ENCODE measurements around the gene AGPAT1. TPM values are rescaled to one million over a fixed set of nuclear protein-coding genes. Genes with fewer than 3 reads are reported as not detected.

Gene AGPAT1
- total and polyA plus RNA-seq, 2 of the 8 experiments (the other 6 are each of a cell fraction or from before 2014, with no cell fraction given): 96.0 to 222 TPM

DNA sequence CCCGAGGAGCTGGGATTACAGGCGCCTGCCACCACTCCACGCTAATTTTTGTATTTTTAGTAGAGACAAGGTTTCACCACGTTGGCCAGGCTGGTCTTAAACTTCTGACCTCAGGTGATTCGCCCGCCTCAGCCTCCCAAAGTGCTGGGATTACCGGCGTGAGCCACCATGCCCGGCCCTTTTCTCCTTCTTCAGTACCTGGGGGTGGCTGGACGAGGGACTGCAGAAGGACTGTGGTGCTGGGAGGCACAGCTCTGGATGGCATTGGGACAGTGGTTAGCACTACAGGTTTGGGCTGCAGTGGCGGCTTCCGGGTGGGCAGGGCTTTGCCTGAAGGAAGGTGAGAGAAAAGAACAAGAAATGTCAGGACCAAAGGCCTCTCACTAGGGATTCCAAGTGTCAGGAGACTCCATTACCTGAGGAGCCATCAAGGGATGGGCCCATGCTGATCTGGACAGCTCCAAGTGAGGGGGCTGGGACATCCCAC, 55.3 kb downstream of the AGPAT1 start:
- CTCF ChIA-PET (ENCODE audit: partially characterized antibody): interaction anchor here (1.1 to 6.1 kb wide), 6 partner anchors 9 to 46 kb away, joined by 3 to 76 read pairs (median 26); partner anchors contain the start of genes ATF6B, EGFL8, FKBPL and TNXB

More for the DNA sequence above, 55.3 kb downstream of the AGPAT1 start:
- WGBS, 2 experiments (ENCODE audit: extremely low coverage in 1 of 2, insufficient coverage in 1 of 2, insufficient read length in 1 of 2, insufficient replicate concordance in 2 of 2, low coverage in 1 of 2, low lambda C conversion rate in 2 of 2, missing lambda C conversion rate in 1 of 2): 94% methylated on average over 8 of the region's 12 CpGs; no CpG with 5 or more reads in 1 of the 2 experiments
- H2BK5ac ChIP-seq (ENCODE audit: low read depth, low read length): no peak overlapping the region
- FAIRE-seq (no peak), DNase-seq (ENCODE audit: low read depth in 1 of 2, low spot score in 2 of 2) (no peak)
- no peak for TF ChIP-seq SIRT6 (IDR thresholded peaks at IDR 0.05; ENCODE audit: low read length)
- TF ChIP-seq TCF12 (IDR thresholded peaks at IDR 0.05; ENCODE audit: low read depth, low read length): no peak
- TF ChIP-seq EGR1 (IDR thresholded peaks at IDR 0.05; ENCODE audit: borderline replicate concordance, low read depth, low read length): no peak
- TF ChIP-seq RAD21 (IDR thresholded peaks at IDR 0.05 in 1 of 2, conservative IDR thresholded peaks at IDR 0.05 in 1 of 2; ENCODE audit: low read depth in 2 of 2, low read length in 2 of 2): no peak
- no peak for TF ChIP-seq YY1 (IDR thresholded peaks at IDR 0.05; ENCODE audit: low read depth, low read length)
- no peak for TF ChIP-seq SP4 (IDR thresholded peaks at IDR 0.05; ENCODE audit: low read length)
- no peak for TF ChIP-seq KDM5A (IDR thresholded peaks at IDR 0.05; ENCODE audit: low read length)
- TF ChIP-seq SP1 (IDR thresholded peaks at IDR 0.05; ENCODE audit: low read depth, low read length): no peak
- TF ChIP-seq POLR2AphosphoS5 (IDR thresholded peaks at IDR 0.05; ENCODE audit: low read depth, low read length): no peak
- no peak for TF ChIP-seq RFX5 (IDR thresholded peaks at IDR 0.05; ENCODE audit: borderline replicate concordance, low read depth, low read length)
- TF ChIP-seq EP300 (IDR thresholded peaks at IDR 0.05; ENCODE audit: borderline replicate concordance in 1 of 2, low read depth in 2 of 2, low read length in 2 of 2): no peak
- no peak for TF ChIP-seq TBP (IDR thresholded peaks at IDR 0.05; ENCODE audit: low read depth, low read length)
- TF ChIP-seq TAF1 (IDR thresholded peaks at IDR 0.05; ENCODE audit: low read depth, low read length): no peak
- TF ChIP-seq NANOG (IDR thresholded peaks at IDR 0.05; ENCODE audit: insufficient read depth, low read depth, low read length, poor library complexity, severe bottlenecking): no peak
- H2BK120ac ChIP-seq (replicated peaks; ENCODE audit: low read depth, low read length): no peak overlapping the region
- H3K27ac ChIP-seq (ENCODE audit: low read depth, low read length): no peak overlapping the region
- no peak overlapping the region for H3K14ac ChIP-seq (ENCODE audit: insufficient read length)
- POLR2A ChIA-PET (ENCODE audit: partially characterized antibody): interaction anchor here (1.3 to 1.8 kb wide), 3 partner anchors 10 to 46 kb away, joined by 3 to 4 read pairs (median 3); partner anchors contain the start of gene TNXB
- no peaks in the 10 kb centered on the region for H3K23me2 ChIP-seq (ENCODE audit: low read depth, low read length)
- no peak overlapping the region for H4K8ac ChIP-seq (ENCODE audit: extremely low read depth, insufficient read depth, low read length)
- H3K79me2 ChIP-seq (ENCODE audit: control insufficient read depth in 1 of 2, insufficient read depth in 2 of 2, low read length in 2 of 2): no peaks in the 10 kb centered on the region
- H3K4me1 ChIP-seq (replicated peaks in 1 of 4; ENCODE audit: control insufficient read depth in 3 of 4, insufficient read depth in 4 of 4, low read length in 3 of 4): peaks cover 0 to 2% (median 0%) of the 10 kb centered on the region in 4 experiments; a peak in 1 of 7 replicates
- H3K56ac ChIP-seq (replicated peaks; ENCODE audit: insufficient read length, low read depth, low read length): no peak overlapping the region
- H3K79me1 ChIP-seq (ENCODE audit: low read depth, low read length): no peaks in the 10 kb centered on the region; the same call in 1 of the 2 replicates
- H2BK15ac ChIP-seq (ENCODE audit: low read length): no peak overlapping the region
- H3K9ac ChIP-seq (replicated peaks in 1 of 4; ENCODE audit: extremely low read depth in 1 of 4, low read depth in 3 of 4, low read length in 3 of 4): no peak overlapping the region
- no peak overlapping the region for H3K4me2 ChIP-seq (ENCODE audit: insufficient read depth in 1 of 2, low read depth in 2 of 2, low read length in 2 of 2)
- no peak overlapping the region for H3K4me3 ChIP-seq (ENCODE audit: extremely low read depth in 1 of 4, insufficient read depth in 2 of 4, low read depth in 3 of 4, low read length in 4 of 4)
- H4K20me1 ChIP-seq (replicated peaks in 1 of 2; ENCODE audit: control insufficient read depth in 1 of 2, insufficient read depth in 2 of 2, low read length in 2 of 2): peaks cover 5 to 7% of the 10 kb centered on the region in 2 experiments
- H3K4ac ChIP-seq (replicated peaks; ENCODE audit: insufficient read length, low read depth, low read length): no peak overlapping the region
- H2BK12ac ChIP-seq (ENCODE audit: low read depth, low read length): no peak overlapping the region
- no peak overlapping the region for H4K5ac ChIP-seq (ENCODE audit: insufficient read length, low read depth, low read length)
- H4K91ac ChIP-seq (replicated peaks; ENCODE audit: insufficient read length, low read length): no peak overlapping the region
- no peaks in the 10 kb centered on the region for H3K27me3 ChIP-seq (replicated peaks in 1 of 4; ENCODE audit: control insufficient read depth in 3 of 4, extremely low read depth in 1 of 4, insufficient read depth in 3 of 4, low read length in 3 of 4)
- H3K9me3 ChIP-seq (ENCODE audit: insufficient read depth in 2 of 2, low read depth in 1 of 2, low read length in 1 of 2): no peaks in the 10 kb centered on the region
- H3K36me3 ChIP-seq (ENCODE audit: control insufficient read depth in 2 of 4, insufficient read depth in 4 of 4, low read length in 3 of 4): peaks cover 7 to 37% (median 17%) of the 10 kb centered on the region in 4 experiments; a peak in 7 of 8 replicates
- H2BK20ac ChIP-seq (ENCODE audit: low read length): no peak overlapping the region
- H2AK5ac ChIP-seq (ENCODE audit: low read depth, low read length): no peak overlapping the region
- no peak overlapping the region for H3K23ac ChIP-seq (ENCODE audit: insufficient read length)
- H2AFZ ChIP-seq (ENCODE audit: low read length): no peak overlapping the region
- H3K18ac ChIP-seq (ENCODE audit: extremely low read depth, low read length): no peak overlapping the region
